Activated CD8-positive, alpha-beta memory T cell treated with anti-CD3 and anti-CD28 coated beads for 36 hours (primary cell): ENCODE measurements around the gene SLC39A11. TPM values are rescaled to one million over a fixed set of nuclear protein-coding genes. Genes with fewer than 3 reads are reported as not detected.
"Not testable (repeated sequence)": the region's sequence is repeated elsewhere in the genome, so short reads cannot be mapped to it uniquely, and the experiment has no call there.

Experiments
- CTCF ChIA-PET: fragments of 350-600 bp; sonication (Branson Sonifier 250); formaldehyde crosslinking; loops from one replicate; lab custom pipeline; 2021; ENCODE audit warnings: antibody characterized with exemption; lab: Charles Lee
- POLR2A ChIA-PET: fragments of 350-600 bp; sonication (Branson Sonifier 250); formaldehyde crosslinking; loops from one replicate; lab custom pipeline; 2021; ENCODE audit warnings: antibody characterized with exemption; lab: Charles Lee
- total RNA-seq, 2 experiments: library from RNA; stranded (reverse); gene quantifications; one replicate each; pipeline ENCODE4 v1.2.3, GENCODE V29; 2021

SLC39A11 gene
- total RNA-seq, 2 experiments from 2014 or later, result 16.1 to 17.2 TPM

DNA sequence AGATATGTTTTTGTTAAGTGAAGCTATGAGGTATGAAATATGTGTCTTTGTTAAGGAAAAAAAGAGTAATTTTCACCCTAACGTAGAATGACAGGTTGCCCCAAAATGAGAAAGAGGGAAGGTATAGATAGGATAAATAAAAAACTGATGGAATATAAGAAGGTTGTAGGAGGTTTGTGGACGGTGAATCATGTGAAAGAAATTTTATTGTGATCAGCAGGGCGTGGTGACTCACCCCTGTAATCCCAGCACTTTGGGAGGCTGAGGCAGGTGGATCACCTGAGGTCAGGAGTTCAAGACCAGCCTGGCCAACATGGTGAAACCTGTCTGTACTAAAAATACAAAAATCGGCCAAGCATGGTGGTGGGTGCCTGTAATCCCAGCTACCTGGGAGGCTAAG, 32.8 kb downstream of the SLC39A11 start:
- POLR2A ChIA-PET, result not testable (repeated sequence)
- CTCF ChIA-PET, result interaction anchor here (0.7 kb wide), 1 partner anchor 189 kb away, joined by 3 read pairs; no protein-coding TSS in a partner anchor

DNA sequence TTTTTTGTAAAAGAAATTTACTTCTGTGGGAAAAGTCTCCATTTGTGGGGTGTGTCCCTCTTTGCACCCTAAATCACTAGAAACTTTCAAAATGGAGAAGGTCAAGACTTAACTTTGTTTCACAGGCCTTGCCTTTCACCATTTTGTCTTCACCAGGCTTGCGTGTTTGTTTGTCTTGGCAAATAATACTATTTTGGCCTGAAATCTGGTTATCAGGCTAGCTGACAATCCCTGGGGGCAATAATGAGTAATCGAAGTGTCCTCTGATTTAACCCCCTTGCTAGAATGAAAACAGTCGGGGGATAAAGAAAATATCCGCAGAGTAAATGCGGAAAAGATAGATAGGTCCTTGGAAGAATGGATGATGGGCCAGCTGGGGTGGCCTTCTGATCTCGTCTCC, 34.5 kb downstream of the SLC39A11 start:
- CTCF ChIA-PET, result no interaction called here
- POLR2A ChIA-PET, result no interaction called here

DNA sequence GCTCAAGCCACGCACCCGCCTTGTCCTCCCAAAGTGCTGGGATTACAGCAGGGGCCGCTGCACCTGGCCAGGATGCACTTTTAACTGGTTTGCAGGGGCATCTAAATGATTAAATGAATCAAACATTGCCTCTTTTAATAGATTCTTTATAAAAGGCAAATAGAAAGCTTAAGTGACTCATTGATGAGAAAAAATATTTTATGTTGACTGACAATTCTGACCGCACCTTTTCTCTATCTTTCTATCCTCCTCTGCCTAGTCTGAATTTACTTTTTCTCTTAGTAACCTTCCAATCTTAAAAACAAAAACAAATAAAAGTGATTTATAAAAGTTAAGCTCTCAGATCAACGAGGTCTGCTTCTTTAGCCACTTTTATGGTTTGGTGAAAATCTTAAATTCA, 35.3 kb downstream of the SLC39A11 start:
- CTCF ChIA-PET, result interaction anchor here (1.0 kb wide), 1 partner anchor 17 kb away, joined by 3 read pairs; no protein-coding TSS in a partner anchor

DNA sequence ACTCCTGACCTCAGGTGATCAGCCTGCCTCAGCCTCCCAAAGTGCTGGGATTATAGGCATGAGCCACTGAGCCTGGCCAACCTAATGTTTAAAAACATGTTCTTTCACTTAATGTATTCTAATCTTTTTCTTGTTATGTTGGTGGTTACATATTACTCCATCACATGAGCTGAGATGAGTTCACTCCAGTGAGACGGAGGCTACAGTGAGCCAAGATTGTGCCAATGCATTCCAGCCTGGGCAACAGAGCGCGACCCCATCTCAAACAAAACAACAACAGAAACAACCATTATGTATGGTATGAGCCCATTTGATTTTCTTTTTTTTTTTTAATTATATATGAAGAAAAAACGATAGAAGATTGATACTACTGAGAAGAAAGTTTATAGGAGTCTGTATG, 39.6 kb downstream of the SLC39A11 start:
- ChIA-PET POLR2A (no interaction called here), CTCF (no interaction called here)

More for the DNA sequence above, 35.3 kb downstream of the SLC39A11 start:
- POLR2A ChIA-PET, result no interaction called here

DNA sequence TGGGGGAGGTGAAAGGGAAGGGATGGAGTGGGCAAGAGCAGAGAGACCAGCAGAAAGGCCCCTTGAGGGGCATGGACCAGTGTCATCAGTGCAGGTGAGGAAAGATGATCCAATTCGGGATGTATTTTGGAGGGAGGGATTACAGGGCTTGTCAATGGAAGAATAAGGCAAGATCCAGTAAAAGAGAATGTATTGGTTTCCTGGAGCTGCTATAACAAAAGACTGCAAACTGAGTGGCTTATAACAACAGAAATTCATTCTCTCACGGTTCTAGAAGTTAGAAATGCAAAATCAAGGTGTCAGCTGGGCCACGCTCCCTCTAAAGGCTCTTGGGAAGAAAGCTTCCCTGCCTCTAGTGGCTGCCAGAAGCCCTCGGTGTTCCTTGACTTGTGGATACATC, 41.7 kb downstream of the SLC39A11 start:
- ChIA-PET CTCF (no interaction called here), POLR2A (no interaction called here)

DNA sequence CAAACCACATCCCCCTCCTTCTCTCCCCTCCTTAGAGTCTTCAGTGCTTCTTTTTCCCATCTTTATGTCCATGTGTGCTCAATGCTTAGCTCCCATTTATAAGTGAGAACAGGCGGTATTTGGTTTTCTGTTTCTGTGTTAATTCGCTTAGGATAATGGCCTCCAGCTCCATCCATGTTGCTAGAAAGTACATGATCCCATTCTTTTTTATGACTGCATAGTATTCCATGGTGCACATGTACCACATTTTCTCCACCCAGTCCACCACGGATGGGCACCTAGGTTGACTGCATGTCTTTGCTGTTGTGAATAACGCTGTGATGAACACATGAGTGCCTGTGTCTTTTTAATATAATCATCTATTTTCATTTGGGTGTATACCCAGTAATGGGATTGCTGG, 44.3 kb downstream of the SLC39A11 start:
- ChIA-PET POLR2A (no interaction called here), CTCF (no interaction called here)

DNA sequence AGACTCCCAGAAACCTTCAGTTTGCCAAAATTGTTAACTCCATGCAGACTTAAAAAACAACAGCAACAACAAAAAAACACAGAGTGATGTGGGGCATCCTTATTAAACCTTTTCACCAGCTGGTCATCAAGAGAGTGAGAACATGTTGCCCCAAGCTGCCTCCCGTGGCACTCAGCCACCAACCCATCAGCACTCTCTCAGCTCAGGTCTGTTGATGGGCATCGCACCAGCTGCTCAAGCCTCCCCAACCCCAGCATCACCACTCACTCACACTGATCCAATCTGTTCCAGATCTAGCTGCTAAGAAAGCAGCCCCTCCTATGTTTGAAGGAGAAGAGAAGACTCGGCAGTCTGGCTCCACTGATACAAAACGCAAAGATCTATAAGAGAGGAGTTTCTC, 46.8 kb downstream of the SLC39A11 start:
- CTCF ChIA-PET, result no interaction called here
- POLR2A ChIA-PET, result no interaction called here

DNA sequence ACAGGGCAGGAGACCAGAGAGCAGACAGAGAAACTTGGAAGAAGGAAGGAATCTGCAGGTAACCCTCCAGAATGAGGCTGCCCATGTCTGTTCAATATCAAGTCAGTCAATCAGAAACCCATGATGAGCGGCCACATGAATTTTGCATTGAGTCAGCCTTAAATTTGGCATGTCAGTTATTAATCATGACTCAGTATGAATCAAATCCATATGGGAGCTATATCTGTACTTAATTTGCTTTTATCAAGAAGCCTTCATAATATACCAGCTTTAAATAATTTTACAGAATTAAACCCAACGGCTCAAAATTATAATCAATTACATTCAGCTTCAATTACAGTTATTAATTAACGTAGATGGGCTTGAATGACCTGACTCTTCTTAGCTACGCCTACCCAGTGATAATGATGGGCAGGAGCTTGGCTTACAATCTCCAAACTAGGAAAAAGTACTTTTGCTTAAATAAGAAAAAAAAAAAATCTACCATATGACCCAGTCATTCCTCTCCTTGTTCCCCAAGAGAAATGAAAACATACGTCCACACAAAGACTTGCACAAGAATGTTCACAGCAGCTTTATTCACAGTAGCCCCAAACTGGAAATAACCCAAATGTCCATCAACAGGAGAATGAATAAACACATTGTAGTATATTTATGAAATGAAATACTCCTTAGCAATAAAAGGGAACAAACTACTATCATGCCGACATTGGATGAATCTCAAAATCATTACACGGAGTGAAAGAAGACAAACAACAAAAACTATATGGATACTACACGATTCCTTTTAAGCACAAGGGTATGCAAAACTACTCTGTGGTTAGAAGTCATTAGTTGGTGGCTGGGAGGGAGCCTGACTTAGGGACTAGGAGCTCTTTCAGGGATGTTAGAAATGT, 48.6 kb downstream of the SLC39A11 start:
- POLR2A ChIA-PET, result no interaction called here
- CTCF ChIA-PET, result no interaction called here

DNA sequence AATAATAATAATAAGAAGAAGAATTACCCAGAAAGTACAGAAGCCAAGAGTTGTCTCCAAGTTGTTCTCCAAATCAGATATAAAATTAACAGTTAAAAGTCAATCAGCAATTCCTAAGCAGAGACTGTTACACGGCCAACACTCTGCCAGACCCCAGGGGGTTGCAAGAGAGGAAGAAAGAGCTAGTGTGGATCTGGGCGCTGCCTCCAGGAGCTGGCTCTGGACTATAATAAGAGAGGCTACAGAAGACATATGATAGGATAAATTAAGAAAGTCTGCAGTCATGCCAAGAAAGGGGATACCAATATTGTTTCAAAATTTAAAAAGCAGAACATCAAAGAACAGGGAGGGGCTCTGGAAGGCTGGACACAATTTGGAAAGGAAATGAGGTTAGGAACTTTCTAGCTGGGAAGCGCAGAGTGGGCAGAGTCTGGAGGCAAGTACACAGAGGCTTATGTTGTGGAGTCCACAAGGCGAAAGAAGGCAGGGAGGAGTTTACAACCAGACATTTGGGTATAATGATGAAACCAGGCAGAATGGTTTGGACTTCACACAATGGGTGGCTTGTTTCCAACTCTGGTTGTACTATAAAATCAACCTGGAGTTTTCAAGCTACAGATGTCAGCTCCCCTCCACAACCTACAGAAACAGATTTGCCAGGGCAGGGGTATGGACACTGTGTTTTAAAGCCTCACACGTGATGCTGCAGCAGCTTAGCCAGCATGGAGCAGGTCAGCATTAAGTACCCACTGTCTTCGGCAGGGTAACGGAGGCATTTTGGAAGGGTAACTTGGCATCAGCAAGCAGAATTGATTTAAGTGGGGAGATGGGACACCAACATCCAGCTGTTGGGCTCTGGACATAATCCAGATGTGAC, 49.4 kb downstream of the SLC39A11 start:
- ChIA-PET POLR2A (no interaction called here), CTCF (interaction anchor here (0.6 kb wide), 1 partner anchor 315 kb away, joined by 3 read pairs; no protein-coding TSS in a partner anchor)

DNA sequence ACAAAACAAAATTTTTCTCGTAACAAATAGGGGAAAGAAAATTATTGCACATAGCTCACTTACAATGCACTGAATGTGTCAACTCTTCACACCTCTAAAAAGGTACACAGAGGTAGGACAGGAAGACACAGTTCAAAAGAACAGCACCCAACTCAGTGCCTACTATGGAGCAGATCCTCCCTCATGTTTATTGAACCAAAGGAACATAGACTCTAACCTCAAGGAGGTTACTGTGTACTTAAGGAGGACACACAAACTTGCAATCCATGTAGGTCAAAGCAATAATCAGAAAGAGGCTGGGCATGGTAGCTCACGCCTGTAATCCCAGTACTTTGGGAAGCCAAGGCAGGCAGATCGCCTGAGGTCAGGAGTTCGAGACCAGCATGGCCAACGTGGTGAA, 50.3 kb downstream of the SLC39A11 start:
- CTCF ChIA-PET, result no interaction called here
- POLR2A ChIA-PET, result no interaction called here

DNA sequence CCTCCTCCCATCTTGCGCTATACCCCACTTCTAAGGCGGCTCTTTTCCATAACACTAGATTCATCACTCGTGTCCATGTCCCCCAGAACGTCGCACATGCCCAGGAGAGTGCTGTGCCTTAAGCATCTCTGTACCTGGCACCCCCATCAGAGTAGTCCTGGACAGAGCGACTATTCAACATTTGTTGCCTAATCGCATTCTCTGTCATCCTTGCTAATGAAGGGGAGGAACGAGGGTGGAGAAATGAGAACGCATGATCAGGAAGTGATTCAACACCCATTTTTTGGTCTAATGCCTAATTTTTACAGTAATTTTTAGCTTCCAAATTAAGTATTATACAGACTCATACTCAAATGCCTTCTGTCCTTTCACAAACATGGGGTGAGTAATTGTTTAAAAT, 53.2 kb downstream of the SLC39A11 start:
- POLR2A ChIA-PET, result no interaction called here
- CTCF ChIA-PET, result no interaction called here

DNA sequence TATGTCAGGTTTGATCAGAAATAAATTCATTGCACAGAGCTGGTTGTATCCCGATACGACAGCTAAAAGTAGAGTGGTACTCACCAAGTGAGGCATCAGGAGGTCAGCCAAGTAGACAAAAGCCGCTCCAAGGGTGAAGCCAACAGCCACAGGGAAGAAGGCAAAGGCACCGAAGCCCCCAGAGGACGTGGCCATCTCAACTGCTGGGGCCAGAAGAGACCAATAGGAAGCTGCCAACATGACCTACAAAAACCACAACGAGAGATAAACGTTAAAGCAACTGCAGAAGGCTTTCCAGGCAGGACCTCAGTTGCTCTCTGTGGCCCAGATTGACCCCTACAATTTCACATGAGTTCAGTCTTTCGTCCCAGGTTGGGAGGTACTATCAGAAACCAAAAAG, 61.0 kb downstream of the SLC39A11 start:
- CTCF ChIA-PET, result interaction anchor here (1.2 kb wide), 1 partner anchor 11 kb away, joined by 4 read pairs; no protein-coding TSS in a partner anchor
- POLR2A ChIA-PET, result no interaction called here

DNA sequence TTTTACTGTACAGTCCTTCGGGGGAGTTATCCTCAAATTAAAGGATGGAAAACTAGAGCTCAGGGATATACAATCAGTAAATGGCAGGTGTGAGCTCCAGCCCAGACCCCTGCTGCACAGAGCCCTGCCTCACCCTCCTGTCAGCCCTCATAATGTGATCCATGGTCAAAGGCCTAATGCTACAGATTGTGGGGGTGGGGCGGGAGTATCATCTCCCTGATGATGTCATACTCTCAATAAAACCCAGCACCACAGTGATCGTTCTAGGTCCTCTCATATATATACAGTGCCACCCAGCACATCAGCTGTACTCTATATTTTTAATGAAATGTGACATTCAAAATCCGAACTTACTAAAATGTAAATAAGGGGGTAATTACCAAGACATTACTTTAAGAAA, 61.5 kb downstream of the SLC39A11 start:
- CTCF ChIA-PET, result interaction anchor here (1.2 kb wide), 1 partner anchor 11 kb away, joined by 4 read pairs; no protein-coding TSS in a partner anchor

DNA sequence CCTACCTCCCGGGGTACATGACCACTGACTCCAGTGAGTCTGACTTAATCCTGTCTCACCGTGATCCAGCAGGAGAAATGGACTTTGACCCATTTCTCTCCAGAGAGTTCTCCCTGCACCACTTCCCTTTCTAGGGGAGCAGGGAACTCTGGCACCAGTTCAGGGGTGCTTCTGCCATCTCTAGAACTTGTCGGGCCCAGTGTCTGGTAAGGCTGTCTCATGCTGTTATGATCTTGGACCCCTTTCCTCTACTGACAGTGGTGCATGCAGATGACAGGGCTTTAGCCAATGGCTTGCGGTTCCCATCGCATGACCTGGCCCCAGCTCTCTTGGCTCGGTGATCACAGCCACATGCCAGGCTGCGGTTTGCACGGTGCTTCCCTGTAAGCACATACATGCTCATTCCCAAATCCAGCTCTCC, 62.0 kb downstream of the SLC39A11 start:
- POLR2A ChIA-PET, result no interaction called here
- CTCF ChIA-PET, result no interaction called here

More for the DNA sequence above, 61.5 kb downstream of the SLC39A11 start:
- POLR2A ChIA-PET, result no interaction called here

DNA sequence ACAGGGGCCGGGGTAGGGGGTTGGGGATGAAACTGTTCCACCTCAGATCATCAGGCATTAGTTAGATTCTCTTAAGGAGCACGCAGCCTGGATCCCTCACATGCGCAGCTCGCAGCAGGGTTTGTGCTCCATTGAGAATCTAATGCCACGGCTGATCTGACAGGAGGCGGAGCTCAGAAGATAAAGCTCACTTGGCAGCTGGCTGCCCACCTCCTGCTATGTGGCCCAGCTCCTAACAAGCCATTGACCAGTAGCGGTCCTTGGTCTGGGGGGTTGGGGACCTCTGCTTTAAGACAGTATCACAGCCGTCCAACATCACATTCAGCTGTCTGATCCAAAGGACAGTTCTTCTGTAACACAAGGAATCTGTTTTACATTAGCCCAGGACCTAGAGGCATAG, 62.5 kb downstream of the SLC39A11 start:
- CTCF ChIA-PET, result no interaction called here
- POLR2A ChIA-PET, result no interaction called here

DNA sequence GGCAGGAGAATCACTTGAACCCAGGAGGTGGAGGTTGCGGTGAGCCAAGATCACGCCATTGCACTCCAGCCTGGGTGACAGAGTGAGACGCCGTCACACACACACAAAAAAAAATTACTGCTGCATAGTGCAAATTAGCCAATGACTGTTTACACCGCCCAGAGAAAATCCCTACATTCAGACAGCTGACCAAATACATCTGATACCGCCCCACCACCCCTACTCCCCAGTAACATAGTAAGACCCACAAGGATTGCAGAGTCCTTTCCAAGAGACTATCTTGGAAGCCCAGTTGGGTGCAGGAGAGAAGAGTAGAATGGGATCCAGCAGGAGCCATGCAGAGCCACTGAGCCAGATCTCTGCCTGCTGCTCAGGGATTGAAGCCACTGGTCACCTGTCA, 63.5 kb downstream of the SLC39A11 start:
- ChIA-PET CTCF (no interaction called here), POLR2A (no interaction called here)

DNA sequence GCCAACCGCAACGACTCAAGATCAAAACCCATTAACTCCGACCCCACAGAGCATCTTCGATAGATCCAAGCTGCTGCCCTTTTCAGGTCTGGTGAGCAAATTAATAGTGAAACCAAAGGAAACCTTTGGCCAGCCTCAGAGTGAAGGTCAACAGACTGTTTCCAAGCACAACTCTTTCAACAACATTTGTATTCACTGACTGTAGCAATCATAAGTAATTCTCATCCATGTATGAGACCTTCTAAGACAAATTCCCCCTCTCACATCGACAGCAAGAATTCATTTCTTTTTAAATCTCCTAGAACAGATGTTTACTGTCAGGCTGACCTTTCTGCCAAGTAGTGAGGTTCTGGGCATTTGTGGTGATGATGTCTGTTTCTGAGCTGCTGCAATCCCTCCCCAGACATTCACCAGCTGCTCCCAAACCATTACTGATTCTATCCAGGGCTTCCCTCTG, 64.2 kb downstream of the SLC39A11 start:
- CTCF ChIA-PET, result no interaction called here
- POLR2A ChIA-PET, result no interaction called here

DNA sequence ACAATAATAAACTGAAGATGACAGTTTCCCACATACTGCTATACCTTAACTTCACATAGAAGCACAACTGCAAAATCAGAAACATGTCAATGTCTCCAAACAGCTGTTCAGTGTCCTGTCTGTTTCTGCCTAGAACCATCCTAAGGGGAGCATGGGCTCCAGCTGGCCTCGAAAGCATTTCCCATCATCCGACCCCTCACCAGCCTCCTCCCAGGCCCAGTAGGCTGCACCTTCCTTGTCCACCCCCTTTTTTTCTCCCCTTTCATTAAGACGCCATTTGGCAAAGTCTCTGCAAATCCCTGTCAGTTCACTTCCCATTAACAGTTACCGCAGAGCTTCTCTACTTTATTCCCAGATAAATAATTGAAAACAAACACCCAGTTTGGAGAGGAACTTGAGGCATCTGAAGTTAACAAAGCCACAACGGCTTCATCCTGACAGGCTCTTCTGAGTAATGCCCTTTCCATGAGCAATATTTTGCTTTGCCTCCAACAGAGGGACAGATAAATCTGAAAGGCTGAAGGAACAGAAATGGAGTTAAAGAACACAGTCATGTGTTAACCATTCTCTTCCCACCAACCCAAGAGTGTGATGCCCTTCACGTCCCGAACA, 65.3 kb downstream of the SLC39A11 start:
- ChIA-PET POLR2A (no interaction called here), CTCF (no interaction called here)

DNA sequence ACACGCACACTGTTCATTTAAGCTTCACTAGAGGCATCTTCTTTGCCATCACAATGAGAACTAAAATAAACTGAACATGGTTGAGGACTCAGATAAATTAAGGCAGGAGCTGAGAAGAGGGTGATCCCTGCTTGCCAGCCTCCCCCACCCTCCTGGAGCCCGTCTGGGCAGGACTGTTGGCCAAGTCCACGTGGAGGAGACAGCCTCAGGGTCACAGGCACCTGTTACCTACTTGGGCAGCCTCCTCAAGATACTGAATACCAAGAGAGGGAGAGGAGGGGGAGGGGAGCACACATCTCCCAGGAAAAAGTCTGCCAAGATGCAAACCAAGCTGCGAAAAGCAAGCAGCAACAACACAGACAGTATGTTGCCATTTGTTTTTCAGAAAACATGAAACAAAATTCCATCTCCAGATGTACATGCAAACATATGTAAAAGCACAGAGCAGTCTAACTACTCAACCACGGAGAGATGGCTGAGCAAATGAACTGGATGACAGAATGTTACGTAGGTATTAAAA, 67.4 kb downstream of the SLC39A11 start:
- POLR2A ChIA-PET, result no interaction called here
- CTCF ChIA-PET, result no interaction called here
